OCI-LY1 (cell line): ENCODE measurements around the gene MTNR1B.

ENCODE experiments used
- H2AFZ ChIP-seq: fragments of 200-600 bp; sonication (generic), shearing (Covaris generic); 2 replicates; pipeline ENCODE4 v1.6.0; 2014; ENCODE audit warnings: antibody characterized with exemption, mild to moderate bottlenecking, low read length
- H3F3A ChIP-seq: fragments of 200-600 bp; sonication (generic), shearing (Covaris generic); 2 replicates; pipeline ENCODE4 v1.6.0; 2014; ENCODE audit warnings: mild to moderate bottlenecking, antibody characterized with exemption, low read length, moderate library complexity; ENCODE audit not compliant: insufficient read depth
- H3K27ac ChIP-seq: fragments of 200-600 bp; sonication (generic); 2 replicates; pipeline ENCODE4 v1.5.1; 2014; ENCODE audit warnings: low read length, mixed run types, mild to moderate bottlenecking, low read depth; ENCODE audit not compliant: poor library complexity, severe bottlenecking
- H3K27me3 ChIP-seq: fragments of 200-600 bp; sonication (generic); 2 replicates; pipeline ENCODE4 v1.6.0; 2014; ENCODE audit warnings: antibody characterized with exemption, mild to moderate bottlenecking, low read length, moderate library complexity; ENCODE audit not compliant: insufficient read depth
- H3K36me3 ChIP-seq: fragments of 200-600 bp; sonication (generic); 2 replicates; pipeline ENCODE4 v1.6.1; 2014; ENCODE audit warnings: mild to moderate bottlenecking, antibody characterized with exemption, low read length, moderate library complexity, mixed read lengths; ENCODE audit not compliant: insufficient read depth
- H3K4me1 ChIP-seq: fragments of 200-600 bp; sonication (generic); 2 replicates; pipeline ENCODE4 v1.5.1; 2014; ENCODE audit warnings: mild to moderate bottlenecking, low read length, moderate library complexity; ENCODE audit not compliant: insufficient read depth, severe bottlenecking
- H3K4me2 ChIP-seq: fragments of 200-600 bp; sonication (generic), shearing (Covaris generic); 2 replicates; pipeline ENCODE4 v1.6.1; 2014; ENCODE audit warnings: low read length
- H3K4me3 ChIP-seq: fragments of 200-600 bp; sonication (generic); 2 replicates; pipeline ENCODE4 v1.5.1; 2014; ENCODE audit warnings: low read length, low read depth, mild to moderate bottlenecking, mixed read lengths; ENCODE audit not compliant: poor library complexity, severe bottlenecking
- H3K79me2 ChIP-seq: fragments of 200-600 bp; shearing (Covaris generic); 2 replicates; pipeline ENCODE4 v1.6.1; 2016; ENCODE audit warnings: mixed run types, low read length, mixed read lengths; ENCODE audit not compliant: insufficient read depth
- H3K9ac ChIP-seq: fragments of 200-600 bp; sonication (generic), shearing (Covaris generic); 2 replicates; pipeline ENCODE4 v1.6.1; 2014; ENCODE audit warnings: mild to moderate bottlenecking, low read length, mixed read lengths
- H3K9me2 ChIP-seq: fragments of 200-600 bp; sonication (generic), shearing (Covaris generic); 2 replicates; pipeline ENCODE4 v1.6.1; 2014; ENCODE audit warnings: low read depth, mild to moderate bottlenecking, low read length, mixed read lengths
- H3K9me3 ChIP-seq: fragments of 200-600 bp; shearing (Covaris generic); 2 replicates; pipeline ENCODE4 v1.6.1; 2014; ENCODE audit warnings: low read length, mixed read lengths
- H4K20me1 ChIP-seq: fragments of 200-600 bp; sonication (generic), shearing (Covaris generic); 2 replicates; pipeline ENCODE4 v1.6.0; 2016; ENCODE audit warnings: mild to moderate bottlenecking, low read length; ENCODE audit not compliant: insufficient read depth
- EZH2 ChIP-seq: fragments of 200-600 bp; sonication (generic), shearing (Covaris generic); IDR thresholded peaks from 2 replicates; pipeline ENCODE4 v1.8.0; 2017; ENCODE audit warnings: borderline replicate concordance, mixed run types, mild to moderate bottlenecking, antibody characterized with exemption, low read length, moderate library complexity, mixed read lengths
- TF ChIP-seq, protein P1 (sequence below): fragments of 200-600 bp; sonication (generic), shearing (Covaris generic); IDR thresholded peaks from 2 replicates; pipeline ENCODE4 v1.5.1; 2017; ENCODE audit warnings: mild to moderate bottlenecking, antibody characterized with exemption, low read length, moderate library complexity, mixed read lengths

Gene MTNR1B

DNA sequence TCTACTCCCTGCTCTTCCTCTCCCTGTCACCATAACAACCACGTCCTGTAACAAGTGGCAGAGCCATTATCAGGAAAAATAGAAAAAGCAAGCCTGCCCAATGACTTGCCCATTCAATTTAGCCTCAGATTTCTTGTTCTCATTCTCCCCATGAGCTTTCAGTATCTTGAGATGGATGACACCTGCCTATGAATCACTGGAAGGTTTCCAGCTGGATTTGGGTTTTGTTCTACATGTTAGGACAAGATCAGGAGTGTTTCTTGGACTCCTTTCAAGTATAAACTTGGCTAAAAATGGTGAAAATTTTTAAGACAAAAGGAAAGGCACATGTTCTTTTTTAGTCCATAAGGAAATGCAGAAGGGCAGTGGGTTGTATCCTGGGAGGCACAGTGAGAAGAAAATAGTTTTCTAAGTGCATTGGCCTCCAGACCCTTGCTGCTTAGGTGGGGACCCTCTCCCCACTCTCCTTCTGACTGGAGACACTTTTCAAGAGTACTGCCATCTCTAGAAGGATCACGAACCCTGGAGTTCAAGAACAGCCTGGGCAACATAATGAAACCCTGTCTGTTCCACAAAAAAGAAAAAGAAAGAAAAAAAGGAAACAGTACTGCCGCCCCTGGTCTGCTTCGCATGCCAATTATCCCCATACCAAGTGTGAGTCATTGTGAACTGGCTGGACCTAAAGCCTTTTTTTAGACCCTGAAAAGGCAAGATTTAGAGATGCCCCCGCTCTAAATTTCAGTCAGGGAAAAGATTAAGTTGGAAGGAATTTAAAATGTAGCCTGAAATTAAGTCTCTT is 51.0 kb downstream of the MTNR1B start:
- H2AFZ ChIP-seq, result no peak overlapping the region
- TF ChIP-seq, protein P1, sequence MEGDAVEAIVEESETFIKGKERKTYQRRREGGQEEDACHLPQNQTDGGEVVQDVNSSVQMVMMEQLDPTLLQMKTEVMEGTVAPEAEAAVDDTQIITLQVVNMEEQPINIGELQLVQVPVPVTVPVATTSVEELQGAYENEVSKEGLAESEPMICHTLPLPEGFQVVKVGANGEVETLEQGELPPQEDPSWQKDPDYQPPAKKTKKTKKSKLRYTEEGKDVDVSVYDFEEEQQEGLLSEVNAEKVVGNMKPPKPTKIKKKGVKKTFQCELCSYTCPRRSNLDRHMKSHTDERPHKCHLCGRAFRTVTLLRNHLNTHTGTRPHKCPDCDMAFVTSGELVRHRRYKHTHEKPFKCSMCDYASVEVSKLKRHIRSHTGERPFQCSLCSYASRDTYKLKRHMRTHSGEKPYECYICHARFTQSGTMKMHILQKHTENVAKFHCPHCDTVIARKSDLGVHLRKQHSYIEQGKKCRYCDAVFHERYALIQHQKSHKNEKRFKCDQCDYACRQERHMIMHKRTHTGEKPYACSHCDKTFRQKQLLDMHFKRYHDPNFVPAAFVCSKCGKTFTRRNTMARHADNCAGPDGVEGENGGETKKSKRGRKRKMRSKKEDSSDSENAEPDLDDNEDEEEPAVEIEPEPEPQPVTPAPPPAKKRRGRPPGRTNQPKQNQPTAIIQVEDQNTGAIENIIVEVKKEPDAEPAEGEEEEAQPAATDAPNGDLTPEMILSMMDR, result no peak
- TF ChIP-seq EZH2, result no peak
- no peaks in the 10 kb centered on the region for H3K36me3 ChIP-seq
- no peaks in the 10 kb centered on the region for H3K79me2 ChIP-seq
- H3K9me2 ChIP-seq, result no peaks in the 10 kb centered on the region
- no peaks in the 10 kb centered on the region for H3K27me3 ChIP-seq
- no peak overlapping the region for H3K4me3 ChIP-seq
- H3K4me2 ChIP-seq, result no peak overlapping the region
- H4K20me1 ChIP-seq, result no peaks in the 10 kb centered on the region
- no peaks in the 10 kb centered on the region for H3K9me3 ChIP-seq
- H3F3A ChIP-seq, result no peaks in the 10 kb centered on the region
- H3K9ac ChIP-seq, result no peak overlapping the region
- H3K4me1 ChIP-seq, result no peaks in the 10 kb centered on the region
- no peak overlapping the region for H3K27ac ChIP-seq

DNA sequence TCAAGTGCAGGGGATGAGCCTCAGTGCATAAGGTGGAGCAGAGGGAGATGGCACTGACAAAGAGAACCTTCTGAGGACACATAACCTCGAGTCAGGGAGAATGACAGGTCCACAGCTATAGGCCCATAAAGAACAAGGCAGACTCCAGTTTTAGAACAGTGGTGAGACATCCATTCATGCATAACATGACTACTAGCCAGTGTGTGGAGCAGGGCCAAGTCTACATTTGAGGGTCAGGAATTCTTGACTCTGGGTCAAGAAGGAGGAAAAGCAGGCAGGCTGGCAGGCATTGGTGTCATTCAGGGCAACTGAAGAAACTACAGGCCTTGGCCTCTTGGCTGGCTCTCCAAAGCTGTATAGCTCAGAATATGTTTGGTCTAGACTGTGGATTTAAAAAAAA is 54.9 kb downstream of the MTNR1B start:
- H3K9ac ChIP-seq, result no peak overlapping the region
- H2AFZ ChIP-seq, result no peak overlapping the region
- no peak overlapping the region for H3K4me3 ChIP-seq
- H3K4me2 ChIP-seq, result no peak overlapping the region
- TF ChIP-seq, protein P1, result no peak
- no peak for TF ChIP-seq EZH2
- H3K27ac ChIP-seq, result no peak overlapping the region
- no peaks in the 10 kb centered on the region for H3K9me2 ChIP-seq
- H3K9me3 ChIP-seq, result no peaks in the 10 kb centered on the region
- no peaks in the 10 kb centered on the region for H4K20me1 ChIP-seq
- no peaks in the 10 kb centered on the region for H3K4me1 ChIP-seq
- H3K27me3 ChIP-seq, result no peaks in the 10 kb centered on the region
- no peaks in the 10 kb centered on the region for H3K79me2 ChIP-seq
- H3K36me3 ChIP-seq, result no peaks in the 10 kb centered on the region
- H3F3A ChIP-seq, result no peaks in the 10 kb centered on the region

DNA sequence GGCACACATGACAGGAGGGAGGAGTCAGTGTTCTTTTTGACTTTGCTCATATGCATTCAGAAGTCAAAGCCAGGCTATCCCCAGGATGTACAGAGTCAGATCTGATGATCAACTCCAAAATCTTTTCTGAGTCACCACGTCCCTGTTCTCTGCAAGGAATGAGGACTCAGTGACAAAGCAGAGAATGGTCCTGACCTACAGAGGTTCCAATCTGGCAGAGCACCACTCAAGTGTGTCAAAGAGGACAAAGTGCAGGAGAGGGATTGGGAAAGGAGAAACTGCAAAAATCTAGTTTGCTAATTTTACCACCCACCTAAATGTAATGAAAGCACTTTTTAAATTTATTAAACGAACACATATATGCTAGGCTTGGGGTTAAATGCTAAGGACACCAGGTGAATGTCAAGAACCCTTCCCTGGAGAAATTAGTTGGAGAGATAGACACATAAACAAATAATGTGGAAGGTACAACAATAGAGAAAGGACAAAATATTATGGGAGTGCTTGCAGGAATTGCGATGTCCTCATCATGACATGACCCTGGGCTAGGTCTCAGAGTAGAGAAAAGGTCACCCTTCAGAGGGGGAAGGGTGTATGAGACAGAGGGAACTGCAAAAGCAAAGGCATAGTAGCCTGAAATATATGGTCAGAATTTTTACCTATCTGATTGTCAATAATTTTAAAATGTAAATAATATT is 56.3 kb downstream of the MTNR1B start:
- Histone ChIP-seq H2AFZ (no peak overlapping the region), H3K36me3 (no peaks in the 10 kb centered on the region), H3K9me2 (no peaks in the 10 kb centered on the region), H3K9me3 (no peaks in the 10 kb centered on the region), H3K4me2 (no peak overlapping the region), H3K27ac (no peak overlapping the region), H3K9ac (no peak overlapping the region), H3K4me3 (no peak overlapping the region), H3F3A (no peaks in the 10 kb centered on the region), H3K79me2 (no peaks in the 10 kb centered on the region), H3K4me1 (no peaks in the 10 kb centered on the region), H3K27me3 (no peaks in the 10 kb centered on the region), H4K20me1 (no peaks in the 10 kb centered on the region)
- TF ChIP-seq, protein P1, result no peak
- TF ChIP-seq EZH2, result no peak
